Astrocyte of the spinal cord (primary cell): ENCODE measurements around the gene BRF1.
A peak's percentile ranks its signal among the peaks of the same experiment; 100 is the strongest.
"Not testable (repeated sequence)": the region's sequence is repeated elsewhere in the genome, so short reads cannot be mapped to it uniquely, and the experiment has no call there.

ENCODE experiments used
- DNase-seq: peaks from one replicate; pipeline ENCODE4 v3.0.0; 2011; ENCODE audit warnings: low read depth, low spot score
- H3K4me3 ChIP-seq: 2 replicates; pipeline ENCODE4 v1.5.1; 2011; ENCODE audit warnings: low read depth, mild to moderate bottlenecking, low read length, moderate library complexity
- in situ Hi-C: cut with HindIII; loops from 2 replicates; pipeline ENCODE4 v1.10.0; 2017; ENCODE audit warnings: low sequenced_read_pairs
- TF ChIP-seq, protein P1 (sequence below): IDR thresholded peaks from 2 replicates; pipeline ENCODE4 v1.5.1; 2012; ENCODE audit warnings: low read depth, mild to moderate bottlenecking, low read length, inconsistent platforms

BRF1 gene

GRCh38 chr14:105301103-105301914 is 508 bp upstream of the BRF1 start:
- DNase-seq: peak; percentile 93
- in situ Hi-C loops: no loop called here
- TF ChIP-seq, protein P1, sequence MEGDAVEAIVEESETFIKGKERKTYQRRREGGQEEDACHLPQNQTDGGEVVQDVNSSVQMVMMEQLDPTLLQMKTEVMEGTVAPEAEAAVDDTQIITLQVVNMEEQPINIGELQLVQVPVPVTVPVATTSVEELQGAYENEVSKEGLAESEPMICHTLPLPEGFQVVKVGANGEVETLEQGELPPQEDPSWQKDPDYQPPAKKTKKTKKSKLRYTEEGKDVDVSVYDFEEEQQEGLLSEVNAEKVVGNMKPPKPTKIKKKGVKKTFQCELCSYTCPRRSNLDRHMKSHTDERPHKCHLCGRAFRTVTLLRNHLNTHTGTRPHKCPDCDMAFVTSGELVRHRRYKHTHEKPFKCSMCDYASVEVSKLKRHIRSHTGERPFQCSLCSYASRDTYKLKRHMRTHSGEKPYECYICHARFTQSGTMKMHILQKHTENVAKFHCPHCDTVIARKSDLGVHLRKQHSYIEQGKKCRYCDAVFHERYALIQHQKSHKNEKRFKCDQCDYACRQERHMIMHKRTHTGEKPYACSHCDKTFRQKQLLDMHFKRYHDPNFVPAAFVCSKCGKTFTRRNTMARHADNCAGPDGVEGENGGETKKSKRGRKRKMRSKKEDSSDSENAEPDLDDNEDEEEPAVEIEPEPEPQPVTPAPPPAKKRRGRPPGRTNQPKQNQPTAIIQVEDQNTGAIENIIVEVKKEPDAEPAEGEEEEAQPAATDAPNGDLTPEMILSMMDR: no peak
- H3K4me3 ChIP-seq: peak overlapping the region; percentile 70

GRCh38 chr14:105299654-105300541 is 903 bp downstream of the BRF1 start:
- H3K4me3 ChIP-seq: peak overlapping the region; percentile 70
- in situ Hi-C loops: no loop called here
- TF ChIP-seq, protein P1: no peak
- no peak for DNase-seq

DNA sequence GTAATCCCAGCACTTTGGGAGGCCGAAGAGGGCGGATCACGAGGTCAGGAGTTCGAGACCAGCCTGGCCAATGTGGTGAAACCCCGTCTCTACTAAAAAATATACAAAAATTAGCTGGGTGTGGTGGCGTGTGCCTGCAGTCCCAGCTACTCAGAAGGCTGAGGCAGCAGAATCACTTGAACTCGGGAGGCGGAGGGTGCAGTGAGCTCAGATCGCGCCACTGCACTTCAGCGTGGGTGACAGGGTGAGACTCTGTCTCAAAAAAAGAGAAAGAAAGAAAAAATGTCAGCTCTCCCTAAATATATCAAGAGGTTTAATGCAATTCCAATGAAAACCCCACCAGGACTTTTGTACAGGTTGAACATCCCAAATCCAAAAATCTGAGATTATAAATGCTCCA is 3.5 kb downstream of the BRF1 start:
- H3K4me3 ChIP-seq, in situ Hi-C loops, DNase-seq: not testable (repeated sequence)

DNA sequence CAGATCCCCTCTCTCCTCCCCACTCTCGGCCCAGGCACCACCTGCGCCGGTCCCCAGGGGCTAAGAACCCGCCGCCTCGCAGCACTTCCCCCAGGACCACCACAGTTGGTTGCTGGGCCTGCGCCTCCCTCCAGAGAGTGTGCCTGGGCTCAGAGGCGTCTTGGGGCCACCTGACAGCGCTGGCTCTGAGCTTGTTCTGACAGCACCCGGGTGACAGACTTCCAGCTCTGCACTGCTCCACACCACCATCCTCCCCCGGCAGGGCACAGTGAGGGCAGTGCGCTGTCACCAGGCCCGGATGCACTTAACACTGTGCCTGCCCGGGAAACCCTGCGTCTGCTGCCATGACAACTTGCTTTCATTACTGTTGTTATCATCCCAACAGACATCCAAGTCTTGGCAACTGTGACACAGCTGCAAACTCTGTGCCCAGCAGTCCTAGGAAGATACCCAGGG is 6.6 kb downstream of the BRF1 start:
- TF ChIP-seq, protein P1: no peak
- in situ Hi-C loops: no loop called here
- H3K4me3 ChIP-seq: no peak overlapping the region
- DNase-seq: peak; percentile 65

- H3K4me3 ChIP-seq: no peak overlapping the region
- TF ChIP-seq, protein P1: no peak
- DNase-seq: no peak
- in situ Hi-C loops: no loop called here
Measured at GRCh38 chr14:105292826-105293711, 7.7 kb downstream of the BRF1 start.

DNA sequence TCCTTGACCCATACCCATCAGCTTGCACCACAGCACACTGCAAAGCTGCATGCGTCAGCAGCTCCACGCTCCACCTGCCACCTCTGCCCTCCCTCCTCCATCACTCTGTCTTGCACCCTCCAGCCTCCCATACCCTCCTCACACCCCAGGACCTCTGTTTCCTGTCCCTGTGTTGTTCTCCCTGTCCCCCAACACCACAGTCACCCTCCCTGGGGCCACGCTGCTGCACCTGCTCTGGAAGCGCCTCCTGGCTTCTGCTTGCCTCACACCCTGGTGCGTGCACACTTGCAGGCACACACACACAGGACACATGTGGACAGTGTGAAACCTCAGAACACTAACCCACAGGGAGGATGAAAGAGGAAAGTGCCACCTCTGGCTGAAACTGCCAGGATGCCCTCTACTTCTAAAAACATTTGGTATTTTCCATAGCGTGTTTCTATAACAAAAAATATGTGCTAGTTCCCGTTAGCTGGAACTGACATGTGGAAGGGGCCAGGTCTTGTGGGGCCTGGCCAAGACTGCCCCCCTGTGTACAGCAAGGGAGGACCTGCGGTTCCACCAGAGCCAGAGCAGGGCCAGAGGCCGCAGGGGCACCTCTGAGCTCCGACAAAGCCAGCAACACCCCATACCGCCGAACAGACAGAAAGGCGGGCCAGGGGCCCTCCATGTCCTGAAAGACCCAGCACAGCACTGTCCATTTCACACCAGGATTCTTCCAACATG is 10.0 kb downstream of the BRF1 start:
- in situ Hi-C loops: no loop called here
- DNase-seq: no peak
- H3K4me3 ChIP-seq: no peak overlapping the region

DNA sequence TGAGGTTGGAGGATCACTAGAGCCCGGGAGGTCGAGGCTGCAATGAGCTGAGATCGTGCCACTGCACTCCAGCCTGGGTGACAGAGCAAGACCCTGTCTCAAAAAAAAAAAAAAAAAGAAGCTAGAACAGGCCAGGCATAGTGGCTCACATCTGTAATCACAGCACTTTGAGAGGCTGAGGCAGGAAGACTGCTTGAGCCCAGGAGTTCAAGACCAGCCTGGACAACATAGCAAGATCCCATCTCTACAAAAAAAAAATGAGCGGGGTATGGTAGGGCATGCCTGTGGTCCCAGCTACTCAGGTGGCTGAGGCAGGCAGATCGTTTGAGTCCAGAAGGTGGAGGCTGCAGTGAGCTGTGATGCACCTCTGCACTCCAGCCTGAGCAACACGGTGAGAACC is 11.9 kb downstream of the BRF1 start:
- DNase-seq, in situ Hi-C loops, H3K4me3 ChIP-seq: not testable (repeated sequence)

More for the DNA sequence above, 10.0 kb downstream of the BRF1 start:
- TF ChIP-seq, protein P1: peak; percentile 8
